GM11168 (cell line): Measurements from ENCODE around the gene PRSS36.

ENCODE experiments used
- in situ Hi-C: fragments of 300-500 bp; cut with MboI; formaldehyde crosslinking; loops from one replicate; pipeline ENCODE4 v1.12.0; 2022; ENCODE audit warnings: low sequenced_read_pairs; ENCODE audit not compliant: unreplicated experiment

Gene PRSS36

GRCh38 chr16:31129568-31130335, 20.1 kb downstream of the PRSS36 start:
- in situ Hi-C loops: no loop called here

GRCh38 chr16:31128711-31129567, 20.9 kb downstream of the PRSS36 start:
- in situ Hi-C loops: no loop called here

- in situ Hi-C loops: no loop called here
Measured at GRCh38 chr16:31127182-31127581, 22.7 kb downstream of the PRSS36 start.

- in situ Hi-C loops: no loop called here
Measured at GRCh38 chr16:31125844-31126243, 24.0 kb downstream of the PRSS36 start.

- in situ Hi-C loops: no loop called here
Measured at GRCh38 chr16:31120129-31120528, 29.7 kb downstream of the PRSS36 start.

- in situ Hi-C loops: no loop called here
Measured at GRCh38 chr16:31118223-31119155, 31.4 kb downstream of the PRSS36 start.

GRCh38 chr16:31117384-31118222, 32.3 kb downstream of the PRSS36 start, which contains the start of gene KAT8:
KAT8 (plus strand) TSS chr16:31117664; CDS start chr16:31117682, 18 bp downstream.
- in situ Hi-C loops: no loop called here

- in situ Hi-C loops: no loop called here
Measured at GRCh38 chr16:31114468-31114867, 35.4 kb downstream of the PRSS36 start.

GRCh38 chr16:31113121-31114120, 36.4 kb downstream of the PRSS36 start:
- in situ Hi-C loops: no loop called here

- in situ Hi-C loops: no loop called here
Measured at GRCh38 chr16:31112711-31113110, 37.2 kb downstream of the PRSS36 start.

GRCh38 chr16:31111881-31112466, 37.9 kb downstream of the PRSS36 start:
- in situ Hi-C loops: no loop called here

GRCh38 chr16:31110106-31111034, 39.5 kb downstream of the PRSS36 start:
- in situ Hi-C loops: no loop called here

GRCh38 chr16:31109622-31110021, 40.2 kb downstream of the PRSS36 start:
- in situ Hi-C loops: no loop called here

GRCh38 chr16:31108794-31109558, 40.9 kb downstream of the PRSS36 start:
- in situ Hi-C loops: no loop called here

GRCh38 chr16:31108035-31108793, 41.7 kb downstream of the PRSS36 start, which contains the start of gene BCKDK:
BCKDK (plus strand) TSS chr16:31108386; CDS start chr16:31109224, 838 bp downstream.
- in situ Hi-C loops: no loop called here
